ENCODE measurements around the gene NUBP2.

- TF ChIP-seq CTCF (IDR thresholded peaks at IDR 0.05) (no peak), POLR2A (IDR thresholded peaks at IDR 0.05) (no peak)
Measured at GRCh38 chr16:1762196-1762878, 20.4 kb upstream of the NUBP2 start.
